Osteoblast (primary cell): ENCODE data around the gene SIL1. TPM values are rescaled to one million over a fixed set of nuclear protein-coding genes. Genes with fewer than 3 reads are reported as not detected.
"Not testable (repeated sequence)": the region's sequence is repeated elsewhere in the genome, so short reads cannot be mapped to it uniquely, and the experiment has no call there.

Experiments used
- DNase-seq: peaks from one replicate; pipeline ENCODE4 v3.0.0; 2011; ENCODE audit warnings: low spot score, mixed read lengths; ENCODE audit not compliant: insufficient read length; ENCODE audit errors: missing footprints
- H2AFZ ChIP-seq: 2 replicates; pipeline ENCODE4 v1.6.0; 2011; ENCODE audit warnings: mild to moderate bottlenecking, low read length
- H3K27ac ChIP-seq: 2 replicates; pipeline ENCODE4 v1.5.1; 2011; ENCODE audit warnings: mild to moderate bottlenecking, low read depth, low read length, moderate library complexity
- H3K27me3 ChIP-seq: 2 replicates; pipeline ENCODE4 v1.6.0; 2012; ENCODE audit warnings: mild to moderate bottlenecking, control low read depth, inconsistent platforms, low read length, moderate library complexity; ENCODE audit not compliant: insufficient read depth
- H3K36me3 ChIP-seq: 2 replicates; pipeline ENCODE4 v1.5.1; 2011; ENCODE audit warnings: mild to moderate bottlenecking, low read length, control low read depth, moderate library complexity; ENCODE audit not compliant: insufficient read depth
- H3K4me1 ChIP-seq: 2 replicates; pipeline ENCODE4 v1.5.1; 2011; ENCODE audit warnings: mild to moderate bottlenecking, low read length, control low read depth, moderate library complexity; ENCODE audit not compliant: insufficient read depth
- H3K4me2 ChIP-seq: 2 replicates; pipeline ENCODE4 v1.6.0; 2011; ENCODE audit warnings: mild to moderate bottlenecking, low read length; ENCODE audit not compliant: insufficient read depth
- H3K4me3 ChIP-seq: fragments of 200-600 bp; sonication (generic); 3 replicates; pipeline ENCODE4 v1.5.1; 2012; ENCODE audit warnings: mild to moderate bottlenecking, low read length, inconsistent platforms; ENCODE audit not compliant: insufficient read depth
- H3K79me2 ChIP-seq: 2 replicates; pipeline ENCODE4 v1.6.0; 2012; ENCODE audit warnings: mild to moderate bottlenecking, low read length, control low read depth, inconsistent platforms; ENCODE audit not compliant: insufficient read depth
- H3K9me3 ChIP-seq: 2 replicates; pipeline ENCODE4 v1.5.1; 2011; ENCODE audit warnings: low read depth, low read length, control low read depth
- H4K20me1 ChIP-seq: 2 replicates; pipeline ENCODE4 v1.6.0; 2012; ENCODE audit warnings: mild to moderate bottlenecking, low read length, control low read depth; ENCODE audit not compliant: insufficient read depth
- CTCF ChIP-seq: IDR thresholded peaks from 2 replicates; pipeline ENCODE4 v1.5.1; 2011; ENCODE audit warnings: mild to moderate bottlenecking, low read depth, low read length, moderate library complexity; ENCODE audit errors: extremely low read depth
- total RNA-seq: library from RNA; depleted of rRNA; stranded (reverse); fragments of >200 nt; gene quantifications from 2 replicates; pipeline ENCODE4 v1.2.3, GENCODE V29; 2012

Gene SIL1
- total RNA-seq, 1 donor: 65.1 TPM

DNA sequence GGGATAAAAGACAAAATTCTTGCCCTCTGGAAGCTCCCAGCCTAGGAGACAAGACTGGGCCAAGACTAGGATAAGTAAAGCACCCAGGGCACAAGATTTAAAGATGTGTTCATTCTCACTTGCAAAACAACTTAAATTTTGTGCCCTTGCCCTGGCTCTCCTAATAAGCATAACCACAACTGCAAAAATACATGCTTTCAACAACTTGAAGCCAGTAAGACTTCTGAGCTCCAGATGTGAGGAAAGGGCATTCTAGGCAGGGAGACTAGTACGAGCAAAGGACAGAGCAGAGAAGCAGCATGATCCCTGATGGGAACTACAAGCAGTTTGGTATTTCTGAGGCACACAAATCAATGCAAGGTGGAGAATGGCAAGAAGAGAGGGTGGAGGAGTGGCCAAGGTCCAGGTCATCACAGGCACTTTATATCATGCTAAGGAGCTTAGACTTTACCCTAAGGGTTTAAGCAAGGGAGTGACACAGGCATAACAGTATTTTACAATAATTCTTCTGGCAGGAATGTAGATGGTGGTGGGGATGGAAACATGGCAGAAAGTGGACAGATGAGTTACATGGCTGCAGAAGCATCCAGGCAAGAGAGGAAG lies 30.1 kb upstream of the SIL1 start:
- H3K27ac ChIP-seq: no peak overlapping the region
- H3K4me2 ChIP-seq: no peak overlapping the region
- H3K79me2 ChIP-seq: no peaks in the 10 kb centered on the region
- DNase-seq: no peak
- H3K4me1 ChIP-seq: no peaks in the 10 kb centered on the region
- no peaks in the 10 kb centered on the region for H3K27me3 ChIP-seq
- H3K4me3 ChIP-seq: no peak overlapping the region
- no peaks in the 10 kb centered on the region for H3K36me3 ChIP-seq
- H3K9me3 ChIP-seq: no peaks in the 10 kb centered on the region
- TF ChIP-seq CTCF: no peak
- H4K20me1 ChIP-seq: no peaks in the 10 kb centered on the region
- H2AFZ ChIP-seq: no peak overlapping the region

DNA sequence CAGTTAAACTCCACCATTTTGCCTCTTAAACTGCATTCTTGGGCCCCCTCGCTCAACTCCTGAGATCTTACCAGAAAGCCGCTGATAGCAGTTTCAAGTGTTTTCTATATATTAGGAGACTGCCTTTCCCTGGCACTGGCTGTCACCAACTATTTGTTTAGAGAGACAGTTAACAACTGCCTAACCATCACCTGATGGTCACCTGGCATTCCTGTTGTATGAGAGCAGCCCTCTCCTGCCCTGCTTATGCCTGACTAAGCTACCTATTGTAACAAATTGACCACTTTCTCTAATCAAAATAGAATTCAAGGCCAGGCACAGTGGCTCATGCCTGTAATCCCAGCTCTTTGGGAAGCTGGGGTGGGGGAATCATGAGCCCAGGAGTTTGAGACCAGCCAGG lies 28.0 kb upstream of the SIL1 start:
- H2AFZ ChIP-seq: no peak overlapping the region
- no peaks in the 10 kb centered on the region for H3K36me3 ChIP-seq
- no peaks in the 10 kb centered on the region for H3K4me1 ChIP-seq
- H3K9me3 ChIP-seq: no peaks in the 10 kb centered on the region
- no peaks in the 10 kb centered on the region for H4K20me1 ChIP-seq
- H3K27ac ChIP-seq: no peak overlapping the region
- no peaks in the 10 kb centered on the region for H3K27me3 ChIP-seq
- no peak for DNase-seq
- H3K4me2 ChIP-seq: no peak overlapping the region
- no peak for TF ChIP-seq CTCF
- H3K79me2 ChIP-seq: no peaks in the 10 kb centered on the region
- no peak overlapping the region for H3K4me3 ChIP-seq

- Histone ChIP-seq H3K9me3 (no peaks in the 10 kb centered on the region), H3K36me3 (no peaks in the 10 kb centered on the region), H3K4me2 (no peak overlapping the region), H4K20me1 (no peaks in the 10 kb centered on the region), H3K79me2 (no peaks in the 10 kb centered on the region), H3K27ac (no peak overlapping the region), H3K27me3 (no peaks in the 10 kb centered on the region), H3K4me3 (no peak overlapping the region), H3K4me1 (no peaks in the 10 kb centered on the region), H2AFZ (no peak overlapping the region)
- TF ChIP-seq CTCF: no peak
- DNase-seq: no peak
Measured at GRCh38 chr5:139223481-139223880, 25.3 kb upstream of the SIL1 start.

- H4K20me1 ChIP-seq: no peaks in the 10 kb centered on the region
- H2AFZ ChIP-seq: no peak overlapping the region
- no peak overlapping the region for H3K27ac ChIP-seq
- no peaks in the 10 kb centered on the region for H3K79me2 ChIP-seq
- DNase-seq: no peak
- no peak overlapping the region for H3K4me3 ChIP-seq
- no peaks in the 10 kb centered on the region for H3K4me1 ChIP-seq
- no peaks in the 10 kb centered on the region for H3K27me3 ChIP-seq
- H3K9me3 ChIP-seq: no peaks in the 10 kb centered on the region
- TF ChIP-seq CTCF: no peak
- no peak overlapping the region for H3K4me2 ChIP-seq
- H3K36me3 ChIP-seq: no peaks in the 10 kb centered on the region
Measured at GRCh38 chr5:139222346-139222745, 24.2 kb upstream of the SIL1 start.

GRCh38 chr5:139218038-139218437 lies 19.9 kb upstream of the SIL1 start:
- not testable (repeated sequence) for H3K27me3 ChIP-seq, DNase-seq, H3K4me1 ChIP-seq, H3K4me3 ChIP-seq, H3K9me3 ChIP-seq, H3K4me2 ChIP-seq, H3K36me3 ChIP-seq, H3K27ac ChIP-seq, H3K79me2 ChIP-seq, H4K20me1 ChIP-seq, H2AFZ ChIP-seq
